Measurements from ENCODE around the gene NEO1.

DNA sequence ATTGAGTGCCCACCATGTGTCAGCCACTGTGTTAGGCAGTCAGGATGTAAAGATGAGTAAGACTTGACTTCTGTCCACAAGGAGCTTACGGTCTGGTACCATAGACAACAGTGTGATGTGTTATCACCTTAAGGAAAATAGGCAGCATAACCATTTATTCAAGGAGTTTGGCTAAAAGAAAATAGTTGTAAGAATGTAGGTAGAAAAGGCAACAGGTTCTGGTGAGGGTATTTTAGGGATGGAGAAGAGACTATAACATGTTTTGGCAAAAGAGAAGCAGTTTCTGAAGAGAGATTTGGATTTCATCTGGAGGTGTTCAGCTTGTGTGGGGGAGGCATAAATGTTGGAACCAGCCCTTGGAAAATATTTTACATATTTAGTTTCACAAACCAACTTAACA is 194.6 kb downstream of the NEO1 start:
- TF ChIP-seq, protein P1, sequence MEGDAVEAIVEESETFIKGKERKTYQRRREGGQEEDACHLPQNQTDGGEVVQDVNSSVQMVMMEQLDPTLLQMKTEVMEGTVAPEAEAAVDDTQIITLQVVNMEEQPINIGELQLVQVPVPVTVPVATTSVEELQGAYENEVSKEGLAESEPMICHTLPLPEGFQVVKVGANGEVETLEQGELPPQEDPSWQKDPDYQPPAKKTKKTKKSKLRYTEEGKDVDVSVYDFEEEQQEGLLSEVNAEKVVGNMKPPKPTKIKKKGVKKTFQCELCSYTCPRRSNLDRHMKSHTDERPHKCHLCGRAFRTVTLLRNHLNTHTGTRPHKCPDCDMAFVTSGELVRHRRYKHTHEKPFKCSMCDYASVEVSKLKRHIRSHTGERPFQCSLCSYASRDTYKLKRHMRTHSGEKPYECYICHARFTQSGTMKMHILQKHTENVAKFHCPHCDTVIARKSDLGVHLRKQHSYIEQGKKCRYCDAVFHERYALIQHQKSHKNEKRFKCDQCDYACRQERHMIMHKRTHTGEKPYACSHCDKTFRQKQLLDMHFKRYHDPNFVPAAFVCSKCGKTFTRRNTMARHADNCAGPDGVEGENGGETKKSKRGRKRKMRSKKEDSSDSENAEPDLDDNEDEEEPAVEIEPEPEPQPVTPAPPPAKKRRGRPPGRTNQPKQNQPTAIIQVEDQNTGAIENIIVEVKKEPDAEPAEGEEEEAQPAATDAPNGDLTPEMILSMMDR (IDR thresholded peaks at IDR 0.05), result no peak
- no peak for TF ChIP-seq POLR2A (IDR thresholded peaks at IDR 0.05)
